Activated CD4-positive, alpha-beta T cell treated with anti-CD3 and anti-CD28 coated beads for 36 hours (primary cell): ENCODE results near the gene MAP3K15. TPM values are rescaled to one million over a fixed set of nuclear protein-coding genes. Genes with fewer than 3 reads are reported as not detected.

Experiments used
- ATAC-seq: fragments of 200-7000 bp; cut with Tn5 transposase; one replicate; pipeline ENCODE4 v1.10.0; 2021; ENCODE audit warnings: mild to moderate bottlenecking, moderate library complexity
- CTCF ChIA-PET: fragments of 350-600 bp; sonication (Branson Sonifier 250); formaldehyde crosslinking; loops from one replicate; lab custom pipeline; 2021; ENCODE audit warnings: antibody characterized with exemption; lab: Charles Lee
- POLR2A ChIA-PET: fragments of 350-600 bp; sonication (Branson Sonifier 250); formaldehyde crosslinking; loops from one replicate; lab custom pipeline; 2021; ENCODE audit warnings: antibody characterized with exemption, inconsistent platforms; lab: Charles Lee
- DNase-seq: peaks from one replicate; pipeline ENCODE4 v3.0.0-alpha.2; 2020
- H3K27ac Mint-ChIP-seq: one replicate; pipeline ENCODE4 v1.8.0; 2021; ENCODE audit warnings: mixed read lengths
- H3K27me3 Mint-ChIP-seq: one replicate; pipeline ENCODE4 v1.8.0; 2021; ENCODE audit warnings: mixed read lengths
- H3K36me3 Mint-ChIP-seq: one replicate; pipeline ENCODE4 v1.8.0; 2021; ENCODE audit warnings: low read depth, mixed read lengths
- H3K4me1 Mint-ChIP-seq: one replicate; pipeline ENCODE4 v1.8.0; 2021; ENCODE audit warnings: mixed read lengths
- H3K4me3 Mint-ChIP-seq: one replicate; pipeline ENCODE4 v1.8.0; 2021; ENCODE audit warnings: mild to moderate bottlenecking, moderate library complexity, mixed read lengths
- H3K9me3 Mint-ChIP-seq: one replicate; pipeline ENCODE4 v1.8.0; 2021; ENCODE audit warnings: low read depth, mixed read lengths
- intact Hi-C, 2 experiments: fragments of 100-400 bp; cut with DNase I in 1 of 2; cut with micrococcal nuclease in 1 of 2; formaldehyde crosslinking; loops; one replicate each; pipeline versions ENCODE4 v1.14.2 to v1.15.1; 2022 to 2024; cut with DNase I, micrococcal nuclease
- total RNA-seq, 2 experiments: library from RNA; stranded (reverse); gene quantifications; one replicate each; pipeline ENCODE4 v1.2.3, GENCODE V29; 2021

MAP3K15 gene
- total RNA-seq, 2 experiments from 2014 or later: 1.0 to 1.2 TPM

DNA sequence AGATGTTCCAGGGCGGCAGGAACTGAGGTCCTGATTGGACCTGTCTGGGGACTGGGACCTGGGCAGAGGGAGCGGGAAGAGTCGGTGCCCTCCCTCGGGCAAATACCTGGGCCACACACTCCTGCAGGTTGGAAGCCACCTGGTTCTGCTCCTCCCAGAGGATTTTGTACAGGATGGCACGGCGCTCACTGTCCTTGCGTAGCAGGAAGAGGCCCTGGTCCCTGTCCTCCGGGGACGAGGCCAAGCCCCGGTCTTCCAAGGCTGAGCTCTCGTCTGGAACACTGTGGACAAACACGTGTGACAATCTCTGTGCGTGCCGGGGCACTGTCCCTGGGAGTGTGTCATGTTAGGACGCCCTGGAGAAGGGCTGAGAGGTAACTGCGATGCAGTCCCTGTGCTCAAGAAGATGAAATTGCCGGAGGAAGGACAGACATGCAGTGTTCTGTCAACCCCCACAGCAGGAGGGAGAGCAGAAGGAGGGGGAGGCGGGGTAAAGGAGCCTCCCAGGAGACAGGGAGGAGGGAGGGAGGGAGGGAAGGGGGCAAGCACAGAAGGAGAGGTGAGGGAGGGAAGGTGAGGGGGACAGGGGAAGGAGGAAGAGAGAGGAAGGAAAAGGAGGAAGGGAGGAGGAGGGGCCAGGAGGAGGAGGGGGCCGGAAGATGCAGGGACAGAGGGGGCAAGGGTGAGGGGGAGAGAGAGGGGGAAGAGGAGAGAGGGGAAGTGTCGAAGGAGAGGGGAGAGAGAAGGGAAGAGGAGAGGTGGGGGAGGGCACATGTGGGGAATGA is 142.6 kb downstream of the MAP3K15 start:
- ATAC-seq: peak; percentile 55
- intact Hi-C loops: loop anchor here (1.0 to 5.0 kb wide), 8 partner anchors 143 to 695 kb away; partner anchors contain the start of genes MAP3K15 (in 1 of the 2) and SH3KBP1 (in 1 of the 2)
- POLR2A ChIA-PET: no interaction called here
- Mint-ChIP-seq H3K4me1 (peaks cover 5% of the 10 kb centered on the region), H3K9me3 (no peaks in the 10 kb centered on the region), H3K4me3 (peak overlapping the region; percentile 69), H3K36me3 (no peaks in the 10 kb centered on the region), H3K27me3 (no peaks in the 10 kb centered on the region), H3K27ac (peak overlapping the region; percentile 81)
- peak; percentile 15 for DNase-seq
- CTCF ChIA-PET: interaction anchor here (0.6 to 1.8 kb wide), 8 partner anchors 11 to 311 kb away, joined by 3 to 17 read pairs (median 3); no protein-coding TSS in a partner anchor

DNA sequence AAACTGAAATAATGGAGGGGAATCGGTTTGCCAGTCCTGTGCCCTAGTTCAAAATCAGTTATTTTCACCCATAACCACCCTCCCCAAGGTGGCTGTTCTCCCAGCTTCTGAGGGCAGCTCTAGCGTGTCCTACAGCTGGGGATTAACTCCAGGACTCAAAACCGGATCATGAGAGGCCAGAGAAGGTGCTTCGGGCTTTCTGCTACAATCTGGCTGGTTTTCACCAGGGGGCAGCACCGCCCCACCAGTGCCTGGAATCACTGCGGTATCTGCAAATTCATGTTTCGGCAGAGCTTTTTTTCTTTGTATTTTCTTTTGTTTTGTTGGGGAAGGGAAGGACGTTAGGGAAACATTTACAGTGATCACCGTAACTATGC is 143.2 kb downstream of the MAP3K15 start:
- ChIA-PET POLR2A (no interaction called here), CTCF (interaction anchor here (0.6 to 1.8 kb wide), 8 partner anchors 11 to 312 kb away, joined by 3 to 17 read pairs (median 3); no protein-coding TSS in a partner anchor)
- ATAC-seq: peak; percentile 85
- Mint-ChIP-seq H3K9me3 (no peaks in the 10 kb centered on the region), H3K27ac (peak overlapping the region; percentile 81), H3K4me1 (peaks cover 5% of the 10 kb centered on the region), H3K27me3 (no peaks in the 10 kb centered on the region), H3K4me3 (peak overlapping the region; percentile 69), H3K36me3 (no peaks in the 10 kb centered on the region)
- peak; percentile 79 for DNase-seq
- intact Hi-C loops: loop anchor here (1.0 to 5.0 kb wide), 8 partner anchors 143 to 695 kb away; partner anchors contain the start of genes MAP3K15 (in 1 of the 2) and SH3KBP1 (in 1 of the 2)

DNA sequence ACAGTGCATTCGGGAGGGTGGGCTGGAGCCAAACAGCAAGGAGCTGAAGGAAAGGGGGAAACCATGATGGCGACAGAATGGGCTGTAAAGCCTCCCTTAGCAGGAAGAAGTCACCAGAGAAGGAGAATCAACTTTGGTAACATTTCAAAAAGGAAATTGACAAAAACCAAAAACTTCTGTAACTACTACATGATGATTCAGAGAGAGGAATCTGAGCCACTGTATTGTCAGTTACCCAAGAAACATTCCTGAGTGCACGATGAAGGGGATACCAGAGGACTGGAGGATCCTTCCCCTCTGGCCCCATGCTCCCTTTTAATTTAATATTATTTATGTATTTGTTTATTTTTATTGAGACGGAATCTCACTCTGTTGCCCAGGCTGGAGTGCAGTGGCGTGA is 145.2 kb downstream of the MAP3K15 start:
- intact Hi-C loops: loop anchor here (5.0 kb wide), 3 partner anchors 162 to 537 kb away; partner anchors contain the start of gene SH3KBP1 (in 1 of the 2)
- DNase-seq (no peak), ATAC-seq (no peak)
- no peaks in the 10 kb centered on the region for H3K27me3 Mint-ChIP-seq
- ChIA-PET POLR2A (no interaction called here), CTCF (interaction anchor here (0.5 to 1.5 kb wide), 2 partner anchors 165 to 687 kb away, joined by 4 read pairs; no protein-coding TSS in a partner anchor)
- peaks cover 16% of the 10 kb centered on the region for H3K36me3 Mint-ChIP-seq
- H3K27ac Mint-ChIP-seq: no peak overlapping the region
- H3K9me3 Mint-ChIP-seq: peaks cover 3% of the 10 kb centered on the region
- no peak overlapping the region for H3K4me3 Mint-ChIP-seq
- H3K4me1 Mint-ChIP-seq: peaks cover 5% of the 10 kb centered on the region

DNA sequence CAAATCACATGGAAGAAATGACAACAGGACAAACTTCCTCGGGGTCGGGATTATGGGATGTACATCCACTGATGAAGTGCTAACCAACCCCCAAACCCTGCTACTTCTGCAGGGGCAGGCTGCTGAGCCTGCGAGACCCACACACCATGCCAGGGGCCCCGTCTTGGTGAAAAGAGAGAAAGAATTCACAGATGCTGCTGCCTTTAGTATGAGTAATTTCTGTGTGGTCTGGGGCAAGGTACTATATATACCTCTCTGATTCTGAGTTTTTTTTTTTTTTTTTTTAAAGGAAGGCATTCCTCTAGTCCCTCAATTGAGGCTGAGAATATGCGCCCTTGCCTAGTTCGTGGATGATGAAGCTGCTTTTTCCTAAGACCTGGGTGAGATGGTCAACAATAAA is 146.7 kb downstream of the MAP3K15 start:
- Mint-ChIP-seq H3K9me3 (peaks cover 3% of the 10 kb centered on the region), H3K36me3 (peaks cover 18% of the 10 kb centered on the region), H3K27ac (no peak overlapping the region), H3K4me3 (no peak overlapping the region), H3K27me3 (no peaks in the 10 kb centered on the region), H3K4me1 (peaks cover 5% of the 10 kb centered on the region)
- ChIA-PET POLR2A (no interaction called here), CTCF (interaction anchor here (0.6 to 1.5 kb wide), 3 partner anchors 167 to 676 kb away, joined by 4 to 5 read pairs (median 4); no protein-coding TSS in a partner anchor)
- DNase-seq (no peak), ATAC-seq (no peak)
- intact Hi-C loops: no loop called here

DNA sequence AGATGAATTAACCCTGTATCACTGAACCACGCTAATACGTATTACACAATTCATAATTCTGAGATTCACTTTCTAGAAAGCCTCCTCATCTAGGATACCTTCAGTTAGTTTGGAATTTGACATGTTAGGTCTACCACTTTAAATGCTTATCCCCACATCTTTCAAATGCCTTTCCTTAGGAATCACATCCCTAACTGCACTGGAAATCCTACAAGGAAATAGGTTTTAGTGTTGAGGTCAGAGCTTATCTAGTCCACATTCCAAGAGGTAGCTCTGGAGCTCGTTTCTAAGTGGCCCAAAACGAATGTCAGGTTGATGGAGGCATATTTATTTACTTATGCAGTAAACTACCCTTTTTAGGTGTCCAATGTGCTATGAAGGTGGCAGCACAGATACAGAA is 153.6 kb downstream of the MAP3K15 start:
- ATAC-seq: no peak
- no peak overlapping the region for H3K27ac Mint-ChIP-seq

DNA sequence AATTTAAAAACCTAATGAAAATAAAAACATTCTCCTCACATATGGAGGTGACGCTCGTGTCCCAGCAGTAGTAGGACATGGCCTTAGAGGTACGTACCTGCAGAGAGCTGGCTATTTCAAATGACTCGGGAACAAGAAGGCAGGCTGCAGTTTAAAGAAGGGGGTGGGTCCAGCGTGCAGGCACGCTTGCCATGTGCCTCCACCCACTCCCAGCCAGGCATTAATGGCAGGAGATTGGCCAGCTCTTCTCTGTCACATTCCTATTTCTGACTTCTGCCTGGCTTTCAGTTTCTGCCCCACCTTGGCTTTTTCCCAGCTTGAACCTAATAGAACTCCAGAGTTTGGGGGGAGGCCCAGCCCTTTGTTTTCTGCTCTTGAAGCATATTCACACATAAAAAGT is 154.4 kb downstream of the MAP3K15 start:
- no peak for DNase-seq
- Mint-ChIP-seq H3K9me3 (no peaks in the 10 kb centered on the region), H3K36me3 (peaks cover 22% of the 10 kb centered on the region), H3K4me1 (no peaks in the 10 kb centered on the region), H3K27me3 (no peaks in the 10 kb centered on the region), H3K27ac (no peak overlapping the region), H3K4me3 (no peak overlapping the region)
- CTCF ChIA-PET: interaction anchor here (3.0 kb wide), 1 partner anchor 11 kb away, joined by 17 read pairs; no protein-coding TSS in a partner anchor
- POLR2A ChIA-PET: no interaction called here
- ATAC-seq: no peak
- intact Hi-C loops: no loop called here

More for the DNA sequence above, 153.6 kb downstream of the MAP3K15 start:
- Mint-ChIP-seq H3K9me3 (peaks cover 3% of the 10 kb centered on the region), H3K4me1 (no peaks in the 10 kb centered on the region), H3K36me3 (peaks cover 27% of the 10 kb centered on the region), H3K4me3 (no peak overlapping the region), H3K27me3 (no peaks in the 10 kb centered on the region)
- intact Hi-C loops: no loop called here
- POLR2A ChIA-PET: no interaction called here
- CTCF ChIA-PET: interaction anchor here (1.1 to 3.0 kb wide), 2 partner anchors 11 to 543 kb away, joined by 3 to 17 read pairs; no protein-coding TSS in a partner anchor
- DNase-seq: no peak

DNA sequence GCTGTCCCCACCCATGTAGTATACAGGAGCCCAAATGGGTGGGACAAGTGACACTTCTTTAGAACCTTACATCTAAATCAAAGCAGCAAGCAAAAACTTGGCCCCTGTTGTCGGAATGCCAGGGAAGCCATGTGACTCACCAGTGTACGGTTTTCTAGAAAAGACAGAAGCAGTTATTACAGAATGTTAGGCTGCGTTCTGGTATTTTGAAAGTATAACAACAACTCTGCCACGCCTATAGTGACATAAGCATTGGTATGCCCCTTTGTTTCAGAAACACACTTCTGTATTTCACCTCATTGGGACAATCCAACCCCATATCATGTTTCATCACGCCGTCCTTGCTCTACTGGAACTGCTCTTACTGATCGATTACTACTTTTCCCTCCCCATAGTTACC is 156.8 kb downstream of the MAP3K15 start:
- CTCF ChIA-PET: no interaction called here

DNA sequence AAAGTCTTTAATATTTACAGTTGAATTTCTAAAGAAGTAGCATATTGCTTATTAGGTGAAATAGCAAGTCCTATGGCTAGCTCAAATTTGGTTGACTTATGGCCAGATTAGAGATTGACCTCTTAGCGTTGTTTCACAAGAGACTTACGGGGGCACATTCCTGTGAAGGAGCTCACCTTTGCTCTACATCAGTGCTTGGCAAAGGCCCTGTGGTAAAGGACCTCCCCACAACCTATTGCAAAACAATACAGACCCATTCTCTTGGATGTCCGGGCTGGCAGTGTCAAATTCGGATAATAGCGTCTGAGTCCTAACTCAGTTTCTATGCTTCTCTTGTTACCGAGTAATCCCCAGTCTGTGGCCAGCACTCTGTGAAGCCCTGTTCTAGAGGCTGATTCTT is 160.7 kb downstream of the MAP3K15 start:
- H3K4me3 Mint-ChIP-seq: no peak overlapping the region
- no peak overlapping the region for H3K27ac Mint-ChIP-seq
- CTCF ChIA-PET: no interaction called here
- no peaks in the 10 kb centered on the region for H3K27me3 Mint-ChIP-seq
- intact Hi-C loops: no loop called here
- H3K9me3 Mint-ChIP-seq: no peaks in the 10 kb centered on the region
- H3K36me3 Mint-ChIP-seq: peaks cover 45% of the 10 kb centered on the region
- peaks cover 9% of the 10 kb centered on the region for H3K4me1 Mint-ChIP-seq
- DNase-seq (no peak), ATAC-seq (no peak)
- POLR2A ChIA-PET: no interaction called here

More for the DNA sequence above, 156.8 kb downstream of the MAP3K15 start:
- no peak overlapping the region for H3K27ac Mint-ChIP-seq
- H3K27me3 Mint-ChIP-seq: no peaks in the 10 kb centered on the region
- ATAC-seq (no peak), DNase-seq (no peak)
- H3K4me1 Mint-ChIP-seq: no peaks in the 10 kb centered on the region
- intact Hi-C loops: no loop called here
- POLR2A ChIA-PET: no interaction called here
- peaks cover 25% of the 10 kb centered on the region for H3K36me3 Mint-ChIP-seq
- no peaks in the 10 kb centered on the region for H3K9me3 Mint-ChIP-seq
- no peak overlapping the region for H3K4me3 Mint-ChIP-seq

DNA sequence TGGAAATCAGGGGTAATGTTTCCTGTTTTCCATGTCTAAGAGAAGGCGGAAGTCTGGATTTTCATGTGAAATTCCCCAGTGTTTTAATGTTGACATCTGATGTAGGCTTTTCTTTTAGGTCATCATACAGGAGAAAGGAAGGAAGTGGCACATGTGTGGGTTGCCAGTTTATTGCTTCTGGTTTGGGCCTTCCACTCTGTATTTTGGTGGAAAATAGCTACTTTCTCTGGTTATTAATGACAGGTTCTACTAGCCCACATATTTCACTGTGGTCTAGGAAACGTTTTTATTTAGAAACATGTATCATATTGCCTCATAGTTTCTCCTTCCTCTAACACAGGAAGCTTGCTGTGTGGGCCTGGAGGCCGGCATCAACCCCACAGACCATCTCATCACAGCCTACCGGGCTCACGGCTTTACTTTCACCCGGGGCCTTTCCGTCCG is 164.3 kb downstream of the MAP3K15 start:
- ATAC-seq (peak; percentile 71), DNase-seq (peak; percentile 29)
- no peak overlapping the region for H3K4me3 Mint-ChIP-seq
- H3K27ac Mint-ChIP-seq: peak overlapping the region; percentile 77
- peaks cover 35% of the 10 kb centered on the region for H3K36me3 Mint-ChIP-seq
- no peaks in the 10 kb centered on the region for H3K9me3 Mint-ChIP-seq
- intact Hi-C loops: no loop called here
- no peaks in the 10 kb centered on the region for H3K27me3 Mint-ChIP-seq
- peaks cover 26% of the 10 kb centered on the region for H3K4me1 Mint-ChIP-seq
- ChIA-PET CTCF (no interaction called here), POLR2A (no interaction called here)

DNA sequence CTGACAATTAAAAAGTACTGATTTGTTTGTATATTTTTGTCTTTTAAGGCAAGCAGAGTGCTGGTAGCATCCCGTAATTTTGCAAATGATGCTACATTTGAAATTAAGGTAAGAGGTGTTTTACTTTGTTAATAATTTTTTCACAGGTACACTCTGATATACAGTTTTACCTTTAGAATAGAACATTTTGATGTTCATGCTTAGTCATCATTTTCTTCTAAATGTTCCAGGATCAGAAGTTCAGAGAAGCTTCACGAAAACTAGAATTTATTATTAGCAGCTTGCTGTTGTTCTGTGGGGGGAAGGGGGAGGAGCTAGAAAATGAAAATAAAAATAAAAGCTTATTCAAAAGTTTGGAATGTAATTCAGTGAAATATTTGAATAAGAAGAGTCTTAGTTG is 166.0 kb downstream of the MAP3K15 start:
- ChIA-PET CTCF (interaction anchor here (0.6 kb wide), 2 partner anchors 111 to 566 kb away, joined by 3 read pairs; no protein-coding TSS in a partner anchor), POLR2A (no interaction called here)
- ATAC-seq (no peak), DNase-seq (no peak)
- Mint-ChIP-seq H3K27me3 (no peaks in the 10 kb centered on the region), H3K27ac (no peak overlapping the region), H3K9me3 (no peaks in the 10 kb centered on the region), H3K36me3 (peaks cover 26% of the 10 kb centered on the region), H3K4me3 (no peak overlapping the region), H3K4me1 (peaks cover 34% of the 10 kb centered on the region)
- intact Hi-C loops: loop anchor here in 1 of 2 experiments (10.0 kb wide), 2 partner anchors 646 to 674 kb away; partner anchors contain the start of genes BCLAF3 and RS1

DNA sequence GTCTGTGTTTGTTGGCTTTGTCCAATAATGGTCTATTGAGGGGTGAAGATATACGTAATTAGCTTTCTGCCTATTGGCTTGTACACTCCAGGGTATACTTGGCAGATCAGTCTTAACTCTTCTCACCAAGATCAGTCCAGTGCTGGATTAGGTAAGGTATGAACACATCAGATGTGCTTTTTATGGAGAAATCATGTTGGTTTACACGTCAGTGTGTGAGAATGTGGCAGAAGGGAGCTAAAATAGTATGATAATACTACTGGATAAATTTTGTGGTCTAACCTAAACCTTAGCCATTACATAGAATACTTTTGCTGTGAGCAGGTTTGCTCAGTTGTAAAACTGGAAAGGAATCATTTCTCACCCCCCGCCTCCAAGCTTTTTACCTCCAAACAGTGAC is 167.4 kb downstream of the MAP3K15 start:
- intact Hi-C loops: loop anchor here in 1 of 2 experiments (10.0 kb wide), 2 partner anchors 647 to 673 kb away; partner anchors contain the start of genes BCLAF3 and RS1
- H3K36me3 Mint-ChIP-seq: peaks cover 20% of the 10 kb centered on the region
- ATAC-seq (no peak), DNase-seq (no peak)
- no peaks in the 10 kb centered on the region for H3K27me3 Mint-ChIP-seq
- no peak overlapping the region for H3K4me3 Mint-ChIP-seq
- H3K27ac Mint-ChIP-seq: peak overlapping the region; percentile 57
- H3K9me3 Mint-ChIP-seq: no peaks in the 10 kb centered on the region
- CTCF ChIA-PET: no interaction called here
- peaks cover 38% of the 10 kb centered on the region for H3K4me1 Mint-ChIP-seq
- POLR2A ChIA-PET: no interaction called here
